Endodermal cell (in vitro differentiated cells): ENCODE measurements around the gene GPC6. TPM values are rescaled to one million over a fixed set of nuclear protein-coding genes. Genes with fewer than 3 reads are reported as not detected.
"Not testable (repeated sequence)": the region's sequence is repeated elsewhere in the genome, so short reads cannot be mapped to it uniquely, and the experiment has no call there.

ENCODE experiments used
- DNase-seq: peaks from one replicate; pipeline ENCODE4 v3.0.0-alpha.2; 2017
- H3K27ac ChIP-seq: 2 replicates; pipeline ENCODE4 v1.5.1; 2013; ENCODE audit warnings: mild to moderate bottlenecking, low read depth, low read length, moderate library complexity
- H3K27me3 ChIP-seq: 2 replicates; pipeline ENCODE4 v1.6.1; 2013; ENCODE audit warnings: mild to moderate bottlenecking, low read length, moderate library complexity; ENCODE audit not compliant: insufficient read depth, control insufficient read depth, poor library complexity, severe bottlenecking
- H3K36me3 ChIP-seq: 2 replicates; pipeline ENCODE4 v1.7.0; 2013; ENCODE audit warnings: mild to moderate bottlenecking, low read length, moderate library complexity; ENCODE audit not compliant: control insufficient read depth, insufficient read depth
- H3K4me1 ChIP-seq: one replicate; pipeline ENCODE4 v1.7.0; 2013; ENCODE audit warnings: low read length; ENCODE audit not compliant: control insufficient read depth, insufficient read depth
- H3K4me3 ChIP-seq: 2 replicates; pipeline ENCODE4 v1.5.1; 2013; ENCODE audit warnings: mild to moderate bottlenecking, low read length, moderate library complexity
- H3K9ac ChIP-seq: 2 replicates; pipeline ENCODE4 v1.6.1; 2013; ENCODE audit warnings: mild to moderate bottlenecking, low read length, moderate library complexity; ENCODE audit not compliant: poor library complexity, severe bottlenecking; ENCODE audit errors: extremely low read depth
- H3K9me3 ChIP-seq: 2 replicates; pipeline ENCODE4 v1.6.1; 2013; ENCODE audit warnings: mild to moderate bottlenecking, low read length, moderate library complexity; ENCODE audit not compliant: control insufficient read depth
- H3K27ac Mint-ChIP-seq: 2 replicates; pipeline ENCODE4 v1.8.0; 2020; ENCODE audit warnings: mixed read lengths
- H3K27me3 Mint-ChIP-seq: 2 replicates; pipeline ENCODE4 v1.8.0; 2021; ENCODE audit warnings: mild to moderate bottlenecking, mixed read lengths; ENCODE audit not compliant: insufficient read depth
- H3K36me3 Mint-ChIP-seq: 2 replicates; pipeline ENCODE4 v1.8.0; 2020; ENCODE audit warnings: low read depth, mixed read lengths
- H3K4me1 Mint-ChIP-seq: 2 replicates; pipeline ENCODE4 v1.8.0; 2020; ENCODE audit warnings: mixed read lengths
- H3K4me3 Mint-ChIP-seq: 2 replicates; pipeline ENCODE4 v1.8.0; 2020; ENCODE audit warnings: mild to moderate bottlenecking, moderate library complexity, mixed read lengths
- H3K9me3 Mint-ChIP-seq: 2 replicates; pipeline ENCODE4 v1.8.0; 2020; ENCODE audit warnings: mild to moderate bottlenecking, mixed read lengths
- WGBS, 2 experiments: methylation state at CpG; one replicate each; pipeline versions ENCODE4 v1.1.5 to v1.1.7; 2013; ENCODE audit warnings: missing lambda C conversion rate in 2 of 2, mixed read lengths in 1 of 2; ENCODE audit not compliant: insufficient coverage in 1 of 2, insufficient read length in 1 of 2; 5-methylcytosine and 5-hydroxymethylcytosine counted together
- total RNA-seq, 2 donors: library from RNA; stranded (reverse); fragmentation: NEBNext Ultra II Directional in 1 of 2; extraction: Animal tissue kit (Norgen Biotek cat#: 25700) in 1 of 2; gene quantifications; 2 replicates in 1 of 2; 3 replicates in 1 of 2; pipeline ENCODE4 v1.2.1, GENCODE V29; 2021
- TF ChIP-seq, protein P1 (sequence below): fragments of 200-600 bp; sonication (generic); conservative IDR thresholded peaks from 2 replicates; pipeline ENCODE4 v1.5.0; 2021; ENCODE audit warnings: antibody characterized with exemption, mild to moderate bottlenecking

Gene GPC6
- total RNA-seq, 2 donors from 2014 or later, result 69.6 to 80.4 TPM

DNA sequence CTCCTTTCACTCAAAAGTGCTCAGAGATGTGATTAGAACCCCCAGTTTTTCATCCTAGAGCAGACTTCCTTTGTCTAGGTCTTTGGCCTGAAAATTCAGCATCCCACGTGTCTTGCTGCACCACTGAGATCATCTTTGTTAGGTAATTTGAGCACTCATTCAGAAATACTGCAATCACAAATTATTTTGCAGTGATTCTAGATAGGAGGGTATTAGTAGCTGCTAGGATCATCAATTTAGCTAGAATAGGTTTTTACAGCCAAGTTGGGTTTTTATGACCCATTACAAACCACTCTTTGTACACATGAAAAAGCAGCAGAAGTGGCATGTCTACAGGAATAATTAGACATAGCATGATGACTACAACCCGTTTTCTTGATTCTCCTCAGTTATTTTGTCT lies 219.6 kb downstream of the GPC6 start:
- DNase-seq, result no peak
- H3K4me1 Mint-ChIP-seq, result peaks cover 4% of the 10 kb centered on the region
- peaks cover 3% of the 10 kb centered on the region for H3K36me3 ChIP-seq
- no peak overlapping the region for H3K27ac ChIP-seq
- H3K4me1 ChIP-seq, result no peaks in the 10 kb centered on the region
- no peak overlapping the region for H3K4me3 Mint-ChIP-seq
- WGBS, 2 experiments, result 88 to 91% methylated on average over 2 of the region's 2 CpGs
- no peaks in the 10 kb centered on the region for H3K27me3 ChIP-seq
- H3K27ac Mint-ChIP-seq, result no peak overlapping the region
- H3K9me3 Mint-ChIP-seq, result no peaks in the 10 kb centered on the region
- H3K9me3 ChIP-seq, result no peaks in the 10 kb centered on the region
- H3K4me3 ChIP-seq, result no peak overlapping the region
- TF ChIP-seq, protein P1, sequence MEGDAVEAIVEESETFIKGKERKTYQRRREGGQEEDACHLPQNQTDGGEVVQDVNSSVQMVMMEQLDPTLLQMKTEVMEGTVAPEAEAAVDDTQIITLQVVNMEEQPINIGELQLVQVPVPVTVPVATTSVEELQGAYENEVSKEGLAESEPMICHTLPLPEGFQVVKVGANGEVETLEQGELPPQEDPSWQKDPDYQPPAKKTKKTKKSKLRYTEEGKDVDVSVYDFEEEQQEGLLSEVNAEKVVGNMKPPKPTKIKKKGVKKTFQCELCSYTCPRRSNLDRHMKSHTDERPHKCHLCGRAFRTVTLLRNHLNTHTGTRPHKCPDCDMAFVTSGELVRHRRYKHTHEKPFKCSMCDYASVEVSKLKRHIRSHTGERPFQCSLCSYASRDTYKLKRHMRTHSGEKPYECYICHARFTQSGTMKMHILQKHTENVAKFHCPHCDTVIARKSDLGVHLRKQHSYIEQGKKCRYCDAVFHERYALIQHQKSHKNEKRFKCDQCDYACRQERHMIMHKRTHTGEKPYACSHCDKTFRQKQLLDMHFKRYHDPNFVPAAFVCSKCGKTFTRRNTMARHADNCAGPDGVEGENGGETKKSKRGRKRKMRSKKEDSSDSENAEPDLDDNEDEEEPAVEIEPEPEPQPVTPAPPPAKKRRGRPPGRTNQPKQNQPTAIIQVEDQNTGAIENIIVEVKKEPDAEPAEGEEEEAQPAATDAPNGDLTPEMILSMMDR, result no peak
- no peak overlapping the region for H3K9ac ChIP-seq
- H3K27me3 Mint-ChIP-seq, result no peaks in the 10 kb centered on the region
- H3K36me3 Mint-ChIP-seq, result peaks cover 3% of the 10 kb centered on the region

DNA sequence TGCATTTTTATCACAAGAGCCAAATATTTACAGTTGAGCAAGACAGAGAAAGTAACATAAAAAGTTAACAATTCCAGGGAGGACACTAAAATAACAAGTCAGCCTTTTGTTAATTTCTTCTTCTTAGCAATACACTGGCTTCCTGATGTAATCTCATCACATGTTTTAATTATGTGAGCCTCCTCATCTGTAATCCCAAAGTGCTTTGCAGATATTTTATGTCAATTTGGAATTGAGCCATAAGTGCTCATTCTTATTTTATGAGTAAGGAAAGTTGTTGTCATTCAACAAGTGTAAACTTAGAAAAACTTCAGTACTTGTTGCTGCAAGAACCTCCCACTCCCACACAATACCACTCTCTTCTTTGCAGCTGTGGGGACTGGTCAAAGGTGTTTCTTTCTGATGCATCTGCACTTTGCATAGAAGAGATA lies 223.6 kb downstream of the GPC6 start:
- peaks cover 13% of the 10 kb centered on the region for H3K9me3 ChIP-seq
- DNase-seq, result no peak
- Mint-ChIP-seq H3K4me1 (peaks cover under 1% of the 10 kb centered on the region), H3K4me3 (no peak overlapping the region), H3K9me3 (peaks cover 4% of the 10 kb centered on the region), H3K27ac (no peak overlapping the region), H3K36me3 (peaks cover 15% of the 10 kb centered on the region), H3K27me3 (no peaks in the 10 kb centered on the region)
- H3K27ac ChIP-seq, result no peak overlapping the region
- TF ChIP-seq, protein P1, result no peak
- H3K36me3 ChIP-seq, result peaks cover 13% of the 10 kb centered on the region
- no peaks in the 10 kb centered on the region for H3K4me1 ChIP-seq
- no peak overlapping the region for H3K4me3 ChIP-seq
- no peak overlapping the region for H3K9ac ChIP-seq
- no peaks in the 10 kb centered on the region for H3K27me3 ChIP-seq

DNA sequence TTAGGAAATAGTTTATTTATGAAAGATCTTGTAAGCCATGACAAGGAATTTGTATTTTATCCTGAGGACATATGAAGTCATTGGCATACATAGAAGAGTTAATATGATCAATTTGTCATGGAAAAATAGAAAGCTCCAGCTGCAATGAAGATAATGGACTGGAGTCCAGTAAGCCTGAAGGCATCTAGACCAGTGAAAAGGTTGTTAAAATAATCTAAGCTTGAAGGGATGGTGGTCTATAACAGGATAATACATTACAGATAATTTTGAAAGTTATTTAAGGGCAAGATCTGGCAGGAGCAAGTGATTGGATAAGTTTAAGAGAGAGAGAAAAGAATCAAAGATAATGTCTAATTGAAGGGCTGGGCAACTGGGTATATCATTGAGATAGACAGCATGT lies 224.2 kb downstream of the GPC6 start:
- Histone ChIP-seq H3K4me1 (no peaks in the 10 kb centered on the region), H3K27me3 (no peaks in the 10 kb centered on the region), H3K4me3 (no peak overlapping the region), H3K27ac (no peak overlapping the region), H3K36me3 (peaks cover 13% of the 10 kb centered on the region), H3K9me3 (peaks cover 13% of the 10 kb centered on the region), H3K9ac (no peak overlapping the region)
- no peaks in the 10 kb centered on the region for H3K27me3 Mint-ChIP-seq
- no peak overlapping the region for H3K27ac Mint-ChIP-seq
- peaks cover 15% of the 10 kb centered on the region for H3K36me3 Mint-ChIP-seq
- peaks cover 4% of the 10 kb centered on the region for H3K9me3 Mint-ChIP-seq
- TF ChIP-seq, protein P1, result no peak
- DNase-seq, result no peak
- H3K4me3 Mint-ChIP-seq, result no peak overlapping the region
- peaks cover 6% of the 10 kb centered on the region for H3K4me1 Mint-ChIP-seq

DNA sequence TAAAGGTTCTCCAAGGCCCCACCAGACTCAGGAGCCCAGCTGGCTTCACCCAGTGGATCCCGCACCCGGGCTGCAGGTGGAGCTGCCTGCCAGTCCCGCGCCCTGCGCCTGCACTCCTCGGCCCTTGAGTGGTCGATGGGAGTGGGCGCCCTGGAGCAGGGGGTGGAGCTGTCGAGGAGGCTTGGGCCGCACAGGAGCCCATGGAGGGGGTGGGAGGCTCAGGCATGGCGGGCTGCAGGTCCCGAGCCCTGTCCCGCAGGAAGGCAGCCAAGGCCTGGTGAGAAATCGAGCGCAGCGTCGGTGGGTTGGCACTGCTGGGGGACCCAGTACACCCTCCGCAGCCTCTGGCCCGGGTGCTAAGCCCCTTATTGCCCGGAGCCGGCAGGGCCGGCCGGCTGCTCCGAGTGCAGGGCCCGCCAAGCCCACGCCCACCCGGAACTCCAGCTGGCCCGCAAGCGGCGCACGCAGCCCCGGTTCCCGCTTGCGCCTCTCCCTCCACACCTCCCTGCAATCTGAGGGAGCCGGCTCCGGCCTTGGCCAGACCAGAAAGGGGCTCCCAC lies 228.1 kb downstream of the GPC6 start:
- H3K4me3 ChIP-seq, H3K4me3 Mint-ChIP-seq, H3K27me3 Mint-ChIP-seq, H3K27me3 ChIP-seq, H3K27ac ChIP-seq, H3K27ac Mint-ChIP-seq, H3K9ac ChIP-seq, H3K9me3 Mint-ChIP-seq, H3K4me1 ChIP-seq: not testable (repeated sequence)
- peak; percentile 65 for DNase-seq
- WGBS, 2 experiments, result 93% methylated on average over 36 of the region's 36 CpGs; no CpG with 5 or more reads in 1 of the 2 experiments
- peaks cover 12% of the 10 kb centered on the region for H3K36me3 Mint-ChIP-seq
- H3K36me3 ChIP-seq, result peaks cover 13% of the 10 kb centered on the region
- peaks cover 13% of the 10 kb centered on the region for H3K9me3 ChIP-seq
- peaks cover 18% of the 10 kb centered on the region for H3K4me1 Mint-ChIP-seq
